Subcutaneous abdominal adipose tissue (tissue), 5 donors: ENCODE results near the gene HSPH1.

ENCODE experiments used
- H3K27ac ChIP-seq: one replicate; pipeline ENCODE4 v1.7.0; 2013; ENCODE audit warnings: low read depth, mild to moderate bottlenecking, inconsistent platforms, low read length, moderate library complexity
- H3K27me3 ChIP-seq, 5 donors: one replicate each; pipeline ENCODE4 v1.7.0; 2013; ENCODE audit warnings: low read length in 5 of 5, inconsistent platforms in 1 of 5; ENCODE audit not compliant: control insufficient read depth in 5 of 5, insufficient read depth in 4 of 5
- H3K36me3 ChIP-seq, 5 donors: one replicate each; pipeline ENCODE4 v1.7.0; 2013; ENCODE audit warnings: low read length in 5 of 5; ENCODE audit not compliant: control insufficient read depth in 5 of 5, insufficient read depth in 5 of 5
- H3K4me1 ChIP-seq, 5 donors: one replicate each; pipeline ENCODE4 v1.7.0; 2013; ENCODE audit warnings: low read length in 5 of 5, mild to moderate bottlenecking in 3 of 5, moderate library complexity in 1 of 5; ENCODE audit not compliant: control insufficient read depth in 5 of 5, insufficient read depth in 5 of 5
- H3K4me3 ChIP-seq, 5 donors: one replicate each; pipeline ENCODE4 v1.7.0; 2013; ENCODE audit warnings: low read length in 5 of 5, low read depth in 1 of 5
- H3K9ac ChIP-seq, 5 donors: one replicate each; pipeline ENCODE4 v1.7.0; 2013; ENCODE audit warnings: low read length in 5 of 5, mild to moderate bottlenecking in 4 of 5, moderate library complexity in 3 of 5
- H3K9me3 ChIP-seq, 5 donors: one replicate each; pipeline ENCODE4 v1.7.0; 2013; ENCODE audit warnings: low read length in 5 of 5; ENCODE audit not compliant: control insufficient read depth in 5 of 5
- donor health status: healthy.
- donor health status: healthy.
- donor health status: healthy.
- donor health status: healthy.
- donor health status: healthy.

The HSPH1 gene

DNA sequence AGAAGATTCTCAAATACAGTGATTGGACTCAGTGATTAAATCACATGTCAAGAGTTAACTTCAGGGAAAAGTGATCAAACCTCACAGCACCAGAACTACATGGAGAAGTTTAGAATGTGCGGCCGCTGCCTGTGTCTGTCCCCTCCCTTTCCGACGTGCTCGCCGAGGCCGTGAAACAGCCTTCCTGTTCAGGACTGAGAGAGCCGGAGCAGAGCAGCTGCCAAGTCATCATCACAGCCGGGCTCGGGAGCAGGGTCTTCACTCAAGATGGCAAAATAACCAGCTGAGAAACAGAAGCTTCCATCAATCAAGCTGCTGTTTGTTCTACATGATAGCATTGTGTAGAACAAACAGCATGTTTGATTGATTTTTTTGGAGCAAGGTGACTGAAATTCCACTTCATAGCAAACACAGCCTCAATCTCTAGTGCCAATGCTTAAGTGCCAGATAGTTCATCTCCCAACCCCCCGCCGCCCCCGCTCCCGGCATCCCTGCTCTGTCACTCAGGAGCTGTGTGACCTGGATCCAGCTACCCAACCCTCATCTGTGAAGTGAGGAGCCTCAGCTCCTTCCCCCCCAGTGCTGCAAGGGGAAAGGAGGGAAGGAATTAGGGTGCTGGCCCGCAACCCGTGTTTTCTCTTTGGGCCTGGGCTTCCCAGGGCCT lies 70.6 kb downstream of the HSPH1 start:
- peaks cover 0 to 25% (median 15%) of the 10 kb centered on the region in 5 donors for H3K27me3 ChIP-seq
- H3K9ac ChIP-seq, result no peak overlapping the region
- H3K4me1 ChIP-seq, result peaks cover 0 to 4% (median 0%) of the 10 kb centered on the region in 5 donors
- no peak overlapping the region for H3K27ac ChIP-seq
- no peaks in the 10 kb centered on the region for H3K9me3 ChIP-seq
- H3K4me3 ChIP-seq, result no peak overlapping the region
- no peaks in the 10 kb centered on the region for H3K36me3 ChIP-seq

DNA sequence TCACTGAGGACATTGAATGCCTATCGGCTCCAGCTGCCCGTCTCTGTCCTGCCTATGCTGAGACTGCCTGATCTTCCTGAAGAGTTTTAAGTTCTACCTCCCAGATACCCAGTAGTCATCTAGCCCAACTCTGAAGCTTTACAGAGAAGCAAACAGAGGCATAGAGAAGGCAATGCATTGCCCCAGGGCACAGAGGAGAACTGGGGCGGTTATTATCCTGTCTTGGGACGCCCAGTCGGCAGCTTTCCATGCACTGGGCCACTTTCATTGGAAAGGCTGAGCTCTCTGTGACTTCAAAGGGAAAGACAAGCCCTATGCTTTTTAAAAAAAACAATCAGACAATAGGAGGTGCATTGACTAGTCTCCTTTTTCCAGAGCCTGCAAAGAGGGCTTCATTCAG lies 71.6 kb downstream of the HSPH1 start:
- no peaks in the 10 kb centered on the region for H3K9me3 ChIP-seq
- no peak overlapping the region for H3K27ac ChIP-seq
- no peak overlapping the region for H3K4me3 ChIP-seq
- no peaks in the 10 kb centered on the region for H3K36me3 ChIP-seq
- H3K9ac ChIP-seq, result no peak overlapping the region
- H3K4me1 ChIP-seq, result peaks cover 0 to 4% (median 0%) of the 10 kb centered on the region in 5 donors
- H3K27me3 ChIP-seq, result peaks cover 4 to 25% (median 15%) of the 10 kb centered on the region in 5 donors

DNA sequence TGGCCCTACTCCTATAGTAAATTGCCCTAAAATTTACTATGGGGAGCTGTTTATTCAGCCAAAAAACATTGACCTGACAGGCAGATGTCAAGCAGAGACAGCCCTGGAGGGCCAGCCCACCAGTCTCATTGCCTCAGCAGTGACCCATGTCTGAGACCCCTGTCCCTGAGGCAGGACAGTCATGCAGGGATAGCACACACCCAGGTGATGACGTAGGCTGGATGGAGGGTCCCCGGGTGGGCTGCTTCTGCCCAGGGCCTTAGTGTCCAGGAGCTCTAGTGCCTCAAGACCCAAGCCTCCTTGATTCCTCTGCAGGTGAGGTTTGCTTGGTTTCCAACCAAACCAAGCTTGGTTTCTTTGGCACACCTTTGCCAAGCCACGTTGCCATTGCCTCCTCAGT lies 72.1 kb downstream of the HSPH1 start:
- peaks cover 0 to 4% (median 0%) of the 10 kb centered on the region in 5 donors for H3K4me1 ChIP-seq
- no peaks in the 10 kb centered on the region for H3K36me3 ChIP-seq
- peaks cover 4 to 25% (median 15%) of the 10 kb centered on the region in 5 donors for H3K27me3 ChIP-seq
- no peaks in the 10 kb centered on the region for H3K9me3 ChIP-seq
- no peak overlapping the region for H3K27ac ChIP-seq
- no peak overlapping the region for H3K4me3 ChIP-seq
- no peak overlapping the region for H3K9ac ChIP-seq

DNA sequence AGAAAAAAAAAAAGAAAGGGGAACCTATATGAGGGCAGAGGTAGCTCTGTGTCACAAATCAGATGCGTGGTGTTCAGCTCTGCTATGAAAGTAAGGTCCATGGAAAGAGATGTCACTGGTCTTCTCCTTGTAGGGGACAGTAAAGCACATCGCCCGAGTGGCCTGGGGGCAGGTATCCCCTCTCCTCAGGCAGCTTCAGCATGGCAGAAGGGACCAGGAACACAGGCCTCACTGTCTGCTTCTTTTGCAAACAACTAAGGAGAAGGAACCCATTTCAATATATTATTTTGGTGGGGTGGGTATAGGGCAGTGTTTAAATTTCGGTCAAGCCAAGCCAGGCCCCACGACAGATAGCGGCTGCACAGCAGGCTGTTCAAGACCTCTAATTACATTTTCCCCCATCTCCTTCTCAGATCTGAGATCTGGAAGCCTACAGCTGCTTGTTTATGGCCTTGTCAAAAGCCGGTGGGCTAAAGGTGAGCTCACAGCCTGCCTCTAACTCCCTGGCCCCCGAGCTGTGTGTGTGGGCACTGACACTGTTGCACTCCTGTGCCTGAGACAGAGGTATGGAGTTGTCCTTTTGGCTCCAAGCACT lies 72.8 kb downstream of the HSPH1 start:
- H3K9me3 ChIP-seq, result no peaks in the 10 kb centered on the region
- no peak overlapping the region for H3K27ac ChIP-seq
- no peak overlapping the region for H3K9ac ChIP-seq
- peaks cover 0 to 4% (median 0%) of the 10 kb centered on the region in 5 donors for H3K4me1 ChIP-seq
- no peak overlapping the region for H3K4me3 ChIP-seq
- H3K36me3 ChIP-seq, result no peaks in the 10 kb centered on the region
- H3K27me3 ChIP-seq, result peaks cover 4 to 22% (median 15%) of the 10 kb centered on the region in 5 donors
